ENCODE results near the gene RADIL.
A peak's percentile ranks its signal among the peaks of the same experiment; 100 is the strongest.

The RADIL gene

DNA sequence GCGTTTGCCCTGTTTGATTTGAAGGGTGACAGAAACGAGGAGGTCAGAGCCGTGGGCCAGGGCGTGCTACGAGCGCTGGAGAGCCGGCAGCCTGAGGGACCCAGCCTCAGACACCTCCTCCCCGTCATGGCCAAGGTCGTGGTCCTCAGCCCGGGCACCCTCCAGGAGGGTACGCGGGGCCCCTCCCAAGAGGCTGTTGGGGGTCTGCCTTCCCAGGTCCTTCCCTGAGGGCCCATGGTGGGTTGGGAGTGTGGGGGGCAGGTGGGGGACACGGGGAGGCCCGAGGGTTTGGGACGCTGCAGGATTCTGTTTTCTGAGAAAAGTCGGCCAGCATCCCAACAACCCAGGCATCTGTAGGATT, 100.2 kb downstream of the RADIL start:
- no peak for DNase-seq (ENCODE audit: low read depth, low spot score)
- in situ Hi-C loops (cut with HindIII; ENCODE audit: low sequenced_read_pairs): no loop called here
- H3K4me3 ChIP-seq (ENCODE audit: low read depth, low read length): no peak overlapping the region
- TF ChIP-seq, protein P1, sequence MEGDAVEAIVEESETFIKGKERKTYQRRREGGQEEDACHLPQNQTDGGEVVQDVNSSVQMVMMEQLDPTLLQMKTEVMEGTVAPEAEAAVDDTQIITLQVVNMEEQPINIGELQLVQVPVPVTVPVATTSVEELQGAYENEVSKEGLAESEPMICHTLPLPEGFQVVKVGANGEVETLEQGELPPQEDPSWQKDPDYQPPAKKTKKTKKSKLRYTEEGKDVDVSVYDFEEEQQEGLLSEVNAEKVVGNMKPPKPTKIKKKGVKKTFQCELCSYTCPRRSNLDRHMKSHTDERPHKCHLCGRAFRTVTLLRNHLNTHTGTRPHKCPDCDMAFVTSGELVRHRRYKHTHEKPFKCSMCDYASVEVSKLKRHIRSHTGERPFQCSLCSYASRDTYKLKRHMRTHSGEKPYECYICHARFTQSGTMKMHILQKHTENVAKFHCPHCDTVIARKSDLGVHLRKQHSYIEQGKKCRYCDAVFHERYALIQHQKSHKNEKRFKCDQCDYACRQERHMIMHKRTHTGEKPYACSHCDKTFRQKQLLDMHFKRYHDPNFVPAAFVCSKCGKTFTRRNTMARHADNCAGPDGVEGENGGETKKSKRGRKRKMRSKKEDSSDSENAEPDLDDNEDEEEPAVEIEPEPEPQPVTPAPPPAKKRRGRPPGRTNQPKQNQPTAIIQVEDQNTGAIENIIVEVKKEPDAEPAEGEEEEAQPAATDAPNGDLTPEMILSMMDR (IDR thresholded peaks at IDR 0.05; ENCODE audit: low read depth, low read length): no peak

DNA sequence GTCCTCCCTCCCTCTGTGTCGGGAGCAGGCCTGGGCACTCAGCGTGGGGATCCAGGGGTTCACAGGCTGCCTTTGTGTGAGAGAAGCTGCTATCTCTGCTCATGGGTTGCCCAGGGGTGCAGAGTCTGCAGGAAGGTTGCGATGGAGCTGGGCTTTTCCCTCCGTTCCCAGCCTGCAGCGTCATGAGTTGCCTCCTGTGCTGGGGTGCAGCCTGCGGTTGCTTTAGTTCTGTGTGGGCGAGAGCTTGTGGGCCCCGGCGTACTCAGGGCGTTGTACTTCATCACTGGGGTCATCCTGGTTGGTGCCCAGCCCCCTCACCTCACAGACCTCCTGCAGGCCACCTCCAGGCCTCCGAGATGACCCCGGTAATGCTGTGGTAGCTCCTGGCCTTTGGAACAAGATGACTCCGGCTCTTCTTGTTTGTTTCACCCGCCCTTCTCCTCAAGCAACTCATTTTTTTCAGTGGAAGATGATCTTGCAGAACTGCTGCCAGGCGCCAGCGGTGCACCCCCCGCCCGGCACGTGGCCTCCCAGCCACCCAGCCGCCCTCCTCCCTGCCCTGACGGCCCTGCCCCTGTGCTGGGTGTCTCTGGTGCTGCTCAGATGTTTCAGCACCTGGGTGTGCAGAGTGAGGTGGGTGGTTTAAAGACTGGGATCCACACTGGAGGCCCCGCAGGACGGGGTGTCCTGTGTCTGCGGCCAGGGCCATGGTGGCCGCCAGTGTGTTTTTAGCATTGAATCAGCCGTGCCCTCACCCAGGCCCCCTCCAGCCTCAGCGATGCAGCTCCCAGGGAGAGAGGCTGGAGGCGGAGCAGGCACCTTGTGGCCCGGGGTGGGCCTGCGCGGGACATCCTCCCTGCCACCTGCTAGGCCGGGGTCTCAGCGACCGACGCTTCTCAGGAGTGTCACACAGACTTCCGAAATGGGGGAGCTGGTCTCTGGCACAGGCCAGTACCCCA, 100.9 kb downstream of the RADIL start:
- DNase-seq (ENCODE audit: low read depth, low spot score): no peak
- TF ChIP-seq, protein P1 (IDR thresholded peaks at IDR 0.05; ENCODE audit: low read depth, low read length): no peak
- in situ Hi-C loops (cut with HindIII; ENCODE audit: low sequenced_read_pairs): no loop called here
- H3K4me3 ChIP-seq (ENCODE audit: low read depth, low read length): no peak overlapping the region

DNA sequence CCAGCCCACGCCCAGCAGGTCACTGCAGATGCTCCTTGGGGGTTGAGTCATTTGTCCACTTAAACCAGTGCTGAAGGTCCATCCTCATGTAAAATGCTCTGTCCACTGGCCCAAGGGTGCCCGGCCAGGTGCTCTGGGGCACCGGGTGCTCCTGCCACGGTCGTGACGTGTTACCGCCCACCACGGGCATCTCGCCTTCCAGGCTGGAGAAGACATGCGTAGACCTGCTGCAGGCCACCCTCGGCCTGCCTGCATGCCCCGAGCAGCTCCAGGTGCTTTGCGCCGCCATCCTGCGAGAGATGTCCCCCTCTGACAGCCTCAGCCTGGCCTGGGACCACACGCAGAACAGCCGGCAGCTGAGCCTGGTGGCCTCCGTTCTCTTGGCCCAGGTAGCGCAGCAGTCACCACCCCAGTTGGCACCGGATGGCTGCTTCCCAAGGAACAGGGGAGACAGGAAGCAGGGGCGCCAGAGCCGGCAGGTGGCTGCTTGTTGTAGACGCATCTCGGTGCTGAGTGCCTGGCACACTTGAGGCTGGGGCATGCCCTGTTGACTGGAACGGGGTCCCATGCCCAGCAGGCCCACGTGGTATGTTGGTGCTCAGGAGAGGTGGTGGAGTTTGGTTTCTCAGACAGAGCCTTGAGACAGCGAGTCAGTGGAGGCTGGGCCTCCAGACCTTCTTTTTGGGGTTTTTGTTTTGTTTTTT, 102.0 kb downstream of the RADIL start:
- TF ChIP-seq, protein P1 (IDR thresholded peaks at IDR 0.05; ENCODE audit: low read depth, low read length): no peak
- in situ Hi-C loops (cut with HindIII; ENCODE audit: low sequenced_read_pairs): no loop called here
- no peak overlapping the region for H3K4me3 ChIP-seq (ENCODE audit: low read depth, low read length)
- no peak for DNase-seq (ENCODE audit: low read depth, low spot score)

- TF ChIP-seq, protein P1 (IDR thresholded peaks at IDR 0.05; ENCODE audit: low read depth, low read length): no peak
- DNase-seq (ENCODE audit: low read depth, low spot score): no peak
- in situ Hi-C loops (cut with HindIII; ENCODE audit: low sequenced_read_pairs): no loop called here
- H3K4me3 ChIP-seq (ENCODE audit: low read depth, low read length): no peak overlapping the region
These were observed 104.4 kb downstream of the RADIL start for GRCh38 chr7:4779118-4779517.

DNA sequence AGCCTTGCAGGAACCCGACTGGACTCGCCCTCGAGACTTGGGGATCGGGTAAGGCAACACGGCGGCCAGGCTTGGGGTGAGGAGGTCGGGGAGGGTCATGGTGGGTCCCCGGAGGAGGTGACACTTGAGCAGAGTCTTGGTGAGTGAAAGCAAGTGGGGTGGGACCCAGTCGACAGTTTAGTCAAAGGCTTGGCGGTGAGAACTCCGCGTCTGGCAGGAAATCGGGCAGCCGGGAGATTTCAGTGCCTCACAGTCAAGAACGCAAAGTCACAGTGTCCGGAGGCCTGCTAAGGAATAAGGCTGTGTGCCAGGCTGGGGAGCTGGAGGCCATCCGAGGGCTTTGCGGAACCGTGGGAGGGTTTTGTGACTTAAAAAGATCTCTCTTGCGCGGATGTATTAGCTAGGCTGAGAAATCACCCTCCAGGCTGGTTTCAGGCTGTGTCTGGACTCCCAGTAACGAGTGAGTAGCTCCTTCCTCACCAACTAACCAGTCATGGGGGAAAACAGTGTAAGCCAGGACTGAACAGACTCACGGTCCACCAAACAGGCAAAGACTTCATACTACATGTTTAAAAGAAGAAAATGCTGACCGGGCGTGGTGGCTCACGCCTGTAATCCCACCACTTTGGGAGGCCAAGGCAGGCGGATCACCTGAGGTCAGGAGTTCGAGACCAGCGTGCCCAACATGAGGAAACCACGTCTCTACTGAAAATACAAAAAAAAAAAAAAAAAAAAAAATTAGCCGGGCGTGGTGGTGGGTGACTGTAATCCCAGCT, 107.5 kb downstream of the RADIL start:
- in situ Hi-C loops (cut with HindIII; ENCODE audit: low sequenced_read_pairs): no loop called here
- DNase-seq (ENCODE audit: low read depth, low spot score): peak; percentile 40
- TF ChIP-seq, protein P1 (IDR thresholded peaks at IDR 0.05; ENCODE audit: low read depth, low read length): no peak
- H3K4me3 ChIP-seq (ENCODE audit: low read depth, low read length): peak overlapping the region; percentile 92

DNA sequence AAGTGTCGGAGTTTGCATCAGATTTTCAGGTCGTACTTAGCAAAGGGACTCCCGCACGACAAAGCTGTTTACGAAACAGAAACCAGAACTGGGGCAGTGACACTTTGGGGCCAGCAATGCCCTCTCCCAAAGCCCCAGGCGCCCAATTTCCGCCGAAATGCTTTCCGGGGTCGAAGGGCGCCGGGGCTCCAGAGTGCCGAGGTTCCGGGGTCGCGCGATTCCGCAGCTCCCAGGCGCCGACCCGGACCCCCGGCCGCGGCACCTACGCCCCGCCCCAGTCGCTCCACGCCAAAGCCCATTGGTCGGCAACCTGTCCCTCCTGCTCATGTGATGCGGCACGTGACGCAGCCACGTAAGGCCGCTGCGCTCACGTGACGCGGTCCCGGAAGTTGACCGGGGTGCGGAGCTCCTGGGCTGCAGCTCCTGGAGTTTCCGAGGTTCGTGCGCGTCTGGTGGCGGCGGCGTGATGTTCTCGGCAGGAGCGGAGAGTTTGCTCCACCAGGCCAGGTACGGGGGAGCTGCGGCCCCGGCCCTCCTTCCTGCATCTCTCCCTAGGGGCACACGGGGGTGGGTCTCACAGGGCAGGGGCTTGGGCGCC, 108.2 kb downstream of the RADIL start, which contains the start of gene AP5Z1:
Gene AP5Z1 (plus strand): TSS at position 374 of the 598 bp plus-strand sequence. CDS start 93 bp downstream, at position 467.
- in situ Hi-C loops (cut with HindIII; ENCODE audit: low sequenced_read_pairs): no loop called here
- DNase-seq (ENCODE audit: low read depth, low spot score): peak; percentile 96
- peak within 1 kb of the TSS; percentile 92 for H3K4me3 ChIP-seq (ENCODE audit: low read depth, low read length)
- TF ChIP-seq, protein P1 (IDR thresholded peaks at IDR 0.05; ENCODE audit: low read depth, low read length): no peak

All from astrocyte of the spinal cord (primary cell).